HepG2 (cell line): ENCODE measurements around the gene ABCD2.

Source experiments
- MYNN ChIP-seq: sonication (generic); formaldehyde crosslinking; IDR thresholded peaks from 2 replicates; pipeline ENCODE4 v1.4.0; 2020; ENCODE audit warnings: mild to moderate bottlenecking, low read depth, missing genetic modification reagents
- TBP ChIP-seq: sonication (generic); formaldehyde crosslinking; IDR thresholded peaks from 2 replicates; pipeline ENCODE4 v1.5.0; 2020; ENCODE audit warnings: missing genetic modification reagents
- ZFX ChIP-seq: sonication (generic); formaldehyde crosslinking; IDR thresholded peaks from 2 replicates; pipeline ENCODE4 v1.4.0; 2020; ENCODE audit warnings: mild to moderate bottlenecking, low read depth, missing genetic modification reagents, moderate library complexity
- ZNF644 ChIP-seq: IDR thresholded peaks from 2 replicates; pipeline ENCODE4 v1.6.1; 2016; ENCODE audit warnings: low read depth
- TF ChIP-seq, protein P1 (sequence below): sonication (generic); formaldehyde crosslinking; IDR thresholded peaks from 2 replicates; pipeline ENCODE4 v1.5.0; 2020; ENCODE audit warnings: mild to moderate bottlenecking, missing genetic modification reagents, moderate library complexity

- TF ChIP-seq MYNN (no peak), TBP (no peak), ZNF644 (CRISPR knock-in tag) (no peak), ZFX (CRISPR knock-in tag) (no peak)
- TF ChIP-seq, protein P1, sequence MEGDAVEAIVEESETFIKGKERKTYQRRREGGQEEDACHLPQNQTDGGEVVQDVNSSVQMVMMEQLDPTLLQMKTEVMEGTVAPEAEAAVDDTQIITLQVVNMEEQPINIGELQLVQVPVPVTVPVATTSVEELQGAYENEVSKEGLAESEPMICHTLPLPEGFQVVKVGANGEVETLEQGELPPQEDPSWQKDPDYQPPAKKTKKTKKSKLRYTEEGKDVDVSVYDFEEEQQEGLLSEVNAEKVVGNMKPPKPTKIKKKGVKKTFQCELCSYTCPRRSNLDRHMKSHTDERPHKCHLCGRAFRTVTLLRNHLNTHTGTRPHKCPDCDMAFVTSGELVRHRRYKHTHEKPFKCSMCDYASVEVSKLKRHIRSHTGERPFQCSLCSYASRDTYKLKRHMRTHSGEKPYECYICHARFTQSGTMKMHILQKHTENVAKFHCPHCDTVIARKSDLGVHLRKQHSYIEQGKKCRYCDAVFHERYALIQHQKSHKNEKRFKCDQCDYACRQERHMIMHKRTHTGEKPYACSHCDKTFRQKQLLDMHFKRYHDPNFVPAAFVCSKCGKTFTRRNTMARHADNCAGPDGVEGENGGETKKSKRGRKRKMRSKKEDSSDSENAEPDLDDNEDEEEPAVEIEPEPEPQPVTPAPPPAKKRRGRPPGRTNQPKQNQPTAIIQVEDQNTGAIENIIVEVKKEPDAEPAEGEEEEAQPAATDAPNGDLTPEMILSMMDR (CRISPR knock-in tag): no peak
Measured at GRCh38 chr12:39605501-39605900, 14.1 kb downstream of the ABCD2 start.
